Caki2 (cell line): ENCODE measurements around the gene CHMP6. TPM values are rescaled to one million over a fixed set of nuclear protein-coding genes. Genes with fewer than 3 reads are reported as not detected.

Experiments used
- DNase-seq: peaks from one replicate; pipeline ENCODE4 v3.0.0-alpha.2; 2015; ENCODE audit warnings: low read depth
- in situ Hi-C: cut with HindIII; loops from 2 replicates; pipeline ENCODE4 v1.10.0; 2016; ENCODE audit warnings: low sequenced_read_pairs, low pct_unique_long_range_greater_than_20kb, mixed read lengths
- total RNA-seq: library from RNA; depleted of rRNA; stranded (reverse); fragments of >200 nt; shearing (Covaris generic); gene quantifications from 2 replicates; pipeline ENCODE4 v1.2.3, GENCODE V29; 2014; ENCODE audit warnings: low replicate concordance

The CHMP6 gene
- total RNA-seq, 1 experiment from 2014 or later: 61.1 TPM

GRCh38 chr17:80955078-80955477 lies 36.6 kb upstream of the CHMP6 start:
- in situ Hi-C loops: no loop called here
- no peak for DNase-seq

GRCh38 chr17:80955671-80956280 lies 35.9 kb upstream of the CHMP6 start:
- DNase-seq: no peak
- in situ Hi-C loops: no loop called here

GRCh38 chr17:80956321-80957190 lies 35.1 kb upstream of the CHMP6 start:
- DNase-seq: no peak
- in situ Hi-C loops: no loop called here

GRCh38 chr17:80957461-80957941 lies 34.1 kb upstream of the CHMP6 start:
- in situ Hi-C loops: no loop called here

GRCh38 chr17:80959330-80960036 lies 32.2 kb upstream of the CHMP6 start:
- no peak for DNase-seq
- in situ Hi-C loops: no loop called here

More at GRCh38 chr17:80957461-80957941, 34.1 kb upstream of the CHMP6 start:
- no peak for DNase-seq

GRCh38 chr17:80960037-80960796 lies 31.4 kb upstream of the CHMP6 start:
- in situ Hi-C loops: no loop called here
- DNase-seq: no peak

GRCh38 chr17:80960797-80961452 lies 30.7 kb upstream of the CHMP6 start:
- no peak for DNase-seq
- in situ Hi-C loops: no loop called here

- in situ Hi-C loops: no loop called here
- DNase-seq: no peak
Observed at GRCh38 chr17:80961541-80962330, 29.9 kb upstream of the CHMP6 start.

GRCh38 chr17:80962356-80963329 lies 29.0 kb upstream of the CHMP6 start:
- DNase-seq: no peak
- in situ Hi-C loops: no loop called here

GRCh38 chr17:80963812-80964543 lies 27.7 kb upstream of the CHMP6 start:
- no peak for DNase-seq
- in situ Hi-C loops: no loop called here

GRCh38 chr17:80964544-80964856 lies 27.1 kb upstream of the CHMP6 start:
- no peak for DNase-seq
- in situ Hi-C loops: no loop called here

GRCh38 chr17:80964859-80965580 lies 26.6 kb upstream of the CHMP6 start:
- DNase-seq: no peak
- in situ Hi-C loops: no loop called here

- in situ Hi-C loops: no loop called here
- DNase-seq: no peak
Observed at GRCh38 chr17:80965606-80966005, 26.0 kb upstream of the CHMP6 start.

- DNase-seq: no peak
- in situ Hi-C loops: no loop called here
Observed at GRCh38 chr17:80967404-80967872, 24.2 kb upstream of the CHMP6 start.

GRCh38 chr17:80968602-80969029 lies 23.0 kb upstream of the CHMP6 start:
- no peak for DNase-seq
- in situ Hi-C loops: no loop called here
